HCT116 (cell line): ENCODE results near the gene GPD1L. TPM values are rescaled to one million over a fixed set of nuclear protein-coding genes. Genes with fewer than 3 reads are reported as not detected.

Experiments used
- ATAC-seq: fragments of 200-7000 bp; cut with Tn5 transposase; 2 replicates; pipeline ENCODE4 v1.9.1; 2020; ENCODE audit warnings: mild to moderate bottlenecking, moderate library complexity
- BruUV-seq: library from RNA; stranded (reverse); fragments of 400-500 nt; replicated peaks from 2 replicates; lab custom pipeline; 2021; lab: Mats Ljungman, UMichigan
- CTCF ChIA-PET: fragments of 300-600 bp; sonication (Branson Sonifier 250); formaldehyde crosslinking; loops from one replicate; lab custom pipeline; 2021; ENCODE audit warnings: antibody characterized with exemption; lab: Charles Lee
- POLR2A ChIA-PET: fragments of 300-600, 350-600 bp; sonication (Branson Sonifier 250); formaldehyde crosslinking; loops from one replicate; lab custom pipeline; 2021; ENCODE audit warnings: antibody characterized with exemption; lab: Charles Lee
- RAD21 ChIA-PET, 2 experiments: fragments of 300-600 bp; sonication (Branson Sonifier 250); formaldehyde crosslinking; loops; one replicate each; lab custom pipeline; 2023; ENCODE audit warnings: low total read pairs in 2 of 2; ENCODE audit not compliant: uncharacterized antibody in 2 of 2, unreplicated experiment in 2 of 2, low non-redundant PET in 1 of 2; lab: Charles Lee
- DNase-seq: peaks from one replicate; pipeline ENCODE4 v3.0.0-alpha.2; 2010; ENCODE audit warnings: low read depth, low spot score
- H2AFZ ChIP-seq: fragments of 200-600 bp; shearing (Covaris generic), sonication (generic); 2 replicates; pipeline ENCODE4 v1.6.1; 2017; ENCODE audit warnings: low read depth, mixed run types, mixed read lengths, antibody characterized with exemption, low read length; ENCODE audit not compliant: poor library complexity, severe bottlenecking
- H3K27ac ChIP-seq: 2 replicates; pipeline ENCODE4 v1.5.1; 2012; ENCODE audit warnings: low read depth, low read length
- H3K27me3 ChIP-seq: fragments of 200-600 bp; sonication (generic); 2 replicates; pipeline ENCODE4 v1.6.1; 2016; ENCODE audit warnings: mixed run types, low read length, mixed read lengths; ENCODE audit not compliant: insufficient read depth
- H3K36me3 ChIP-seq, 2 experiments: fragments of 200-500 bp in 1 of 2; fragments of 200-600 bp in 1 of 2; sonication (Bioruptor generic) in 1 of 2; sonication (generic) in 1 of 2; 2 replicates each; pipeline versions ENCODE4 v1.5.1 to v1.6.1; 2014 to 2016; ENCODE audit warnings: low read length in 2 of 2, inconsistent platforms in 1 of 2, mixed read lengths in 1 of 2, mixed run types in 1 of 2; ENCODE audit not compliant: insufficient read depth in 2 of 2, control insufficient read depth in 1 of 2
- H3K4me1 ChIP-seq, 2 experiments: fragments of 200-600 bp in 1 of 2; sonication (generic) in 1 of 2; 2 replicates each; pipeline versions ENCODE4 v1.5.1 to v1.6.1; 2012 to 2017; ENCODE audit warnings: low read length in 2 of 2, inconsistent platforms in 1 of 2, mild to moderate bottlenecking in 1 of 2, mixed read lengths in 1 of 2, mixed run types in 1 of 2, moderate library complexity in 1 of 2; ENCODE audit not compliant: insufficient read depth in 2 of 2, control insufficient read depth in 1 of 2
- H3K4me2 ChIP-seq: fragments of 200-600 bp; sonication (generic); 2 replicates; pipeline ENCODE4 v1.6.1; 2017; ENCODE audit warnings: mixed run types, low read length, mixed read lengths
- H3K4me3 ChIP-seq, 2 experiments: fragments of 200-600 bp in 1 of 2; sonication (generic) in 1 of 2; replicated peaks in 1 of 2; 2 replicates each; pipeline ENCODE4 v1.5.1; 2011 to 2016; ENCODE audit warnings: low read length in 2 of 2, control low read depth in 1 of 2, low read depth in 1 of 2, mild to moderate bottlenecking in 1 of 2, mixed read lengths in 1 of 2, mixed run types in 1 of 2
- H3K79me2 ChIP-seq: fragments of 200-600 bp; sonication (generic); 2 replicates; pipeline ENCODE4 v1.6.1; 2017; ENCODE audit warnings: mild to moderate bottlenecking, mixed run types, low read length, moderate library complexity, mixed read lengths; ENCODE audit not compliant: insufficient read depth
- H3K9ac ChIP-seq: fragments of 200-600 bp; sonication (generic); 2 replicates; pipeline ENCODE4 v1.6.1; 2016; ENCODE audit warnings: low read length, mixed read lengths
- H3K9me2 ChIP-seq: fragments of 200-600 bp; sonication (generic), shearing (Covaris generic); 2 replicates; pipeline ENCODE4 v1.6.1; 2017; ENCODE audit warnings: mixed run types, mild to moderate bottlenecking, moderate library complexity; ENCODE audit not compliant: insufficient read depth
- H3K9me3 ChIP-seq, 2 experiments: fragments of 200-500 bp in 1 of 2; fragments of 200-600 bp in 1 of 2; sonication (Bioruptor generic) in 1 of 2; sonication (generic) in 1 of 2; 2 replicates each; pipeline ENCODE4 v1.6.1; 2014 to 2017; ENCODE audit warnings: low read length in 2 of 2, mixed read lengths in 2 of 2, inconsistent platforms in 1 of 2, low read depth in 1 of 2, mild to moderate bottlenecking in 1 of 2, mixed run types in 1 of 2, moderate library complexity in 1 of 2; ENCODE audit not compliant: control insufficient read depth in 1 of 2, insufficient read depth in 1 of 2
- H4K20me1 ChIP-seq: fragments of 200-600 bp; sonication (generic), shearing (Covaris generic); 2 replicates; pipeline ENCODE4 v1.6.1; 2017; ENCODE audit warnings: mixed run types, mild to moderate bottlenecking, moderate library complexity; ENCODE audit not compliant: insufficient read depth
- ATF3 ChIP-seq: IDR thresholded peaks from 2 replicates; pipeline ENCODE4 v1.6.1; 2012
- CBX3 ChIP-seq: IDR thresholded peaks from 2 replicates; pipeline ENCODE4 v1.6.1; 2012; ENCODE audit warnings: low read depth
- CEBPB ChIP-seq: IDR thresholded peaks from 2 replicates; pipeline ENCODE4 v1.6.1; 2012; ENCODE audit warnings: low read depth
- CTCF ChIP-seq, 3 experiments: fragments of 200-600 bp in 1 of 3; sonication (generic) in 1 of 3; IDR thresholded peaks in 2 of 3; conservative IDR thresholded peaks in 1 of 3; 2 replicates each; pipeline ENCODE4 v1.5.1; 2012 to 2017; ENCODE audit warnings: low read depth in 2 of 3, low read length in 2 of 3, antibody characterized with exemption in 1 of 3, borderline replicate concordance in 1 of 3, control low read depth in 1 of 3, mild to moderate bottlenecking in 1 of 3, mixed read lengths in 1 of 3, mixed run types in 1 of 3, moderate library complexity in 1 of 3; ENCODE audit not compliant: insufficient read depth in 1 of 3
- EGR1 ChIP-seq: IDR thresholded peaks from 2 replicates; pipeline ENCODE4 v1.6.1; 2012; ENCODE audit warnings: low read depth
- ELF1 ChIP-seq: IDR thresholded peaks from 2 replicates; pipeline ENCODE4 v1.6.1; 2012; ENCODE audit warnings: low read depth, borderline replicate concordance
- MAX ChIP-seq: IDR thresholded peaks from 2 replicates; pipeline ENCODE4 v1.6.1; 2012
- POLR2A ChIP-seq: IDR thresholded peaks from 2 replicates; pipeline ENCODE4 v1.7.0; 2011; ENCODE audit warnings: borderline replicate concordance; ENCODE audit not compliant: insufficient read depth, insufficient read length; ENCODE audit errors: extremely low read depth
- RAD21 ChIP-seq: IDR thresholded peaks from 2 replicates; pipeline ENCODE4 v1.6.1; 2012; ENCODE audit warnings: low read depth, mild to moderate bottlenecking
- REST ChIP-seq: IDR thresholded peaks from 2 replicates; pipeline ENCODE4 v1.6.1; 2012; ENCODE audit warnings: low read depth
- SIN3A ChIP-seq: IDR thresholded peaks from 2 replicates; pipeline ENCODE4 v1.6.1; 2012; ENCODE audit warnings: low read depth
- SP1 ChIP-seq: IDR thresholded peaks from 2 replicates; pipeline ENCODE4 v1.6.1; 2012; ENCODE audit warnings: low read depth
- SRF ChIP-seq: IDR thresholded peaks from 2 replicates; pipeline ENCODE4 v1.6.1; 2012; ENCODE audit warnings: low read depth
- TCF7L2 ChIP-seq: IDR thresholded peaks from 2 replicates; pipeline ENCODE4 v1.7.0; 2011; ENCODE audit warnings: borderline replicate concordance, inconsistent platforms; ENCODE audit not compliant: insufficient read depth, insufficient read length; ENCODE audit errors: extremely low read depth
- YY1 ChIP-seq: IDR thresholded peaks from 2 replicates; pipeline ENCODE4 v1.6.1; 2011; ENCODE audit warnings: low read length, low read depth, moderate library complexity, mild to moderate bottlenecking; ENCODE audit not compliant: insufficient replicate concordance; ENCODE audit errors: extremely low read depth
- ZNF274 ChIP-seq: fragments of 200-500 bp; sonication (Bioruptor generic); IDR thresholded peaks from 2 replicates; pipeline ENCODE4 v1.6.1; 2014; ENCODE audit warnings: mild to moderate bottlenecking, low read depth, low read length, inconsistent platforms
- intact Hi-C: fragments of 100-400 bp; cut with micrococcal nuclease; formaldehyde crosslinking; loops from 2 replicates; pipeline ENCODE4 v1.10.0; 2022
- total RNA-seq: library from RNA; stranded (reverse); gene quantifications from one replicate; pipeline ENCODE4 v1.2.1, GENCODE V29; 2021; ENCODE audit not compliant: unreplicated experiment
- TF ChIP-seq, protein P1 (sequence below): IDR thresholded peaks from 2 replicates; pipeline ENCODE4 v1.6.1; 2011; ENCODE audit warnings: mild to moderate bottlenecking, low read length, moderate library complexity; ENCODE audit not compliant: insufficient replicate concordance; ENCODE audit errors: extremely low read depth

GPD1L gene
- total RNA-seq, 1 experiment from 2014 or later = 21.9 TPM

DNA sequence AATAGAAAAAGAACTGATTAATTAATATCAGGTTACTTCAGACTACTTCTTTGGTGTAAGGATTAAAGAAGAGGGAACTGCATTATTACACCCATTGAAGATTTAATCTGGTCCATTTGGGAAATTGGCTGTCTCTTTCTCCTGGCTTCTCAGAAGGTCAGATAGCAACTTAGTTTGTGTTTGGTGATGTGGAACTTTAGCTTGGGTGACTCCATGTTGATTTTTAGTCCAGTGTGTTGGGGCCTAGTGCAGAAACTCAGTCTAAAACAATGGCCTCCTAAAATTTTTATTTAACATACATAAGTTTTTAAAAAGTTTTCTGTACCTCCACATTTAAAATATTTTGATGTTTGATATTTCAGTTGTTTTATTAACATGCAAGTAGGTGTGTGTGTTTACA lies 27.6 kb upstream of the GPD1L start:
- Histone ChIP-seq H3K27ac (no peak overlapping the region), H3K9me3 (no peaks in the 10 kb centered on the region), H3K4me2 (no peak overlapping the region), H3K79me2 (no peaks in the 10 kb centered on the region), H2AFZ (no peak overlapping the region), H3K9ac (no peak overlapping the region), H3K36me3 (no peaks in the 10 kb centered on the region), H3K4me1 (peaks cover 0 to 6% of the 10 kb centered on the region in 2 experiments; a peak in 2 of 4 replicates), H3K4me3 (no peak overlapping the region), H4K20me1 (no peaks in the 10 kb centered on the region), H3K27me3 (no peaks in the 10 kb centered on the region), H3K9me2 (no peaks in the 10 kb centered on the region)
- DNase-seq (no peak), ATAC-seq (no peak)
- BruUV-seq = no TSS peak
- TF ChIP-seq POLR2A (no peak), CBX3 (no peak), MAX (no peak), SP1 (no peak), CTCF (IDR thresholded peaks at IDR 0.05 in 2 of 3, conservative IDR thresholded peaks at IDR 0.05 in 1 of 3; ENCODE audit: borderline replicate concordance in 1 of 3, insufficient read depth in 1 of 3, low read depth in 2 of 3, low read length in 2 of 3) (no peak), CEBPB (no peak), RAD21 (no peak), TCF7L2 (no peak), ZNF274 (no peak), SRF (no peak), ELF1 (no peak), ATF3 (no peak), SIN3A (no peak), REST (no peak), YY1 (no peak), EGR1 (no peak)
- TF ChIP-seq, protein P1, sequence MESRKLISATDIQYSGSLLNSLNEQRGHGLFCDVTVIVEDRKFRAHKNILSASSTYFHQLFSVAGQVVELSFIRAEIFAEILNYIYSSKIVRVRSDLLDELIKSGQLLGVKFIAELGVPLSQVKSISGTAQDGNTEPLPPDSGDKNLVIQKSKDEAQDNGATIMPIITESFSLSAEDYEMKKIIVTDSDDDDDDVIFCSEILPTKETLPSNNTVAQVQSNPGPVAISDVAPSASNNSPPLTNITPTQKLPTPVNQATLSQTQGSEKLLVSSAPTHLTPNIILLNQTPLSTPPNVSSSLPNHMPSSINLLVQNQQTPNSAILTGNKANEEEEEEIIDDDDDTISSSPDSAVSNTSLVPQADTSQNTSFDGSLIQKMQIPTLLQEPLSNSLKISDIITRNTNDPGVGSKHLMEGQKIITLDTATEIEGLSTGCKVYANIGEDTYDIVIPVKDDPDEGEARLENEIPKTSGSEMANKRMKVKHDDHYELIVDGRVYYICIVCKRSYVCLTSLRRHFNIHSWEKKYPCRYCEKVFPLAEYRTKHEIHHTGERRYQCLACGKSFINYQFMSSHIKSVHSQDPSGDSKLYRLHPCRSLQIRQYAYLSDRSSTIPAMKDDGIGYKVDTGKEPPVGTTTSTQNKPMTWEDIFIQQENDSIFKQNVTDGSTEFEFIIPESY = no peak
- CTCF ChIA-PET = no interaction called here
- intact Hi-C loops = no loop called here
- POLR2A ChIA-PET = no interaction called here
- RAD21 ChIA-PET = no interaction called here
